ENCODE data around the gene NAPEPLD.
"Not testable (repeated sequence)": the region's sequence is repeated elsewhere in the genome, so short reads cannot be mapped to it uniquely, and the experiment has no call there.

NAPEPLD gene

DNA sequence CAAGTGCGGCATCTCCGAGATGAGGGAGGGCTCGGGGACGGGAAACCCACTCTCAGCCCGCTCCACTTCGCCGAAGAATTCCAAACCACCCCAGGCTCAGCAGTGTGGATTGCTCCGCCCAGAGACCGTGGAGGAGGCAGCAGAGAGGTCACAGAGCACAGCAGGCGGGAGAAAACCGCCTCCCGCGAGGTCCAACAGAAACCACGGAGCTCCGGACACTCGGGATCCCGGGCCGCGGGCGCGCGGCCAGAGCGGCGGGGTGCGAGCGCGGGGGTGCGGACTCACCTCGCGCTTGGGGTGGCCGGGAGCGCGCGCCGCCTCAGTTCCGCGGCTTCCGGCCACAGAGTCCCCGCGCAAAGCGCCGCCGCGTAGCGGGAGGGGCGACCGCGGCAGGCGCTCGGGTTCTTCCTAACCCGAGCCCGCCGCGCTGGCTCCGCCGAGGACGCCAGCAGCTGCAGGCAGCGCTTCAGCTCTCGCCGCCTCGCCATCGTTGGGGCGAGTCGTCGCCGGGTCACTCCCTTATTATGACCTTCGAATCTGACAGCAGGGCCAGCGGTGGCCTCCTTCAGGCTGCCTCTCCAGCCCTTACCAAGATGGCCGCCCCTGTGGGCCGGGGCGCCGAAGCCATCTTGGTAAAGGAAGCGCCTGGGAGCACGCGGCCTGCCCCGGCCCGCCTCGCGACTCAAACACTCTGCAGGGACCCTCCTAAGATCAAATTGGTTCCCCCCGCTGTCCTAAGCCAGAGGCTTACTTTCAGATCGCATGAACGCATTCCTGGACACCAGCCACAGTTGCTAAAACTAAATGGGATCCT lies at the start of gene NAPEPLD:
Gene NAPEPLD, minus strand, starts transcription at position 106 of the 814 bp plus-strand sequence. CDS start 20,323 bp downstream, outside the sequence.
- DNase-seq: peak; percentile 91 to 92

DNA sequence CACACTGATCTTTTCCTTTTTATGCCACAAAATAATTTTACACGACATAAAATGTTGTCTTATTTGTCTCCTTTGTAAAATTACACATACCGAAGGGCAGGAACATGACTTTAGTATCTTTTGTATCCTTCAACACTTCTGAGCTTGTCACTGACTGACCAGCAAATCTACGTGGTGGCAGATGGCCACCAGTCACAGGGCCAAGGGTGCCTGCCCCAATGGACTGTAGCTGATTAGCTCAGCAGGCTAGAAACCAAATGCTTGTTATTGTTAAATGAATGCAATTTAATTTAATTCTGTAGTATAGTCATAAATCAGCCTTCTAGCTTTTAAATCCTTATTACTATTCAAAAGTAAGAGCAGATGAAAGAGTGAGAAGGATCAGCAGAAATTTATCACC lies 49.2 kb upstream of the NAPEPLD start:
- DNase-seq: not testable (repeated sequence)

DNA sequence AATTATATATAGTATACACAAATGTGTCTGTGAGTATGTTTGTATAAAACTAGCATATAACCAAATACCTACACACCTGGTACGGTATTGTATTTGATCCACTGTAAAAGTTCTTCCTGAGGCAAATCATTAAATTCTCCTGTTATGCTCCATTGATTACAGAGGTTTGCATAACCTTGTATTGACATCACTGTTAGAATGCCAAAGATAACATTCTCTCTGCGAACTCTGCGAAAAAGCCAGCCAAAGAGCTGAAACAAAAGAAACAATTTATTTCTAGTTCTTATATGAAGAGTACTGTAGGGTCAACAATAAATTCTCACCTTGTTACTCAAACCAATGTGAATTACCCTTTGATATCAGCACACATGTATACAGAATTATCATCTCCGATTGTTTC lies 46.5 kb upstream of the NAPEPLD start:
- DNase-seq: not testable (repeated sequence)

DNA sequence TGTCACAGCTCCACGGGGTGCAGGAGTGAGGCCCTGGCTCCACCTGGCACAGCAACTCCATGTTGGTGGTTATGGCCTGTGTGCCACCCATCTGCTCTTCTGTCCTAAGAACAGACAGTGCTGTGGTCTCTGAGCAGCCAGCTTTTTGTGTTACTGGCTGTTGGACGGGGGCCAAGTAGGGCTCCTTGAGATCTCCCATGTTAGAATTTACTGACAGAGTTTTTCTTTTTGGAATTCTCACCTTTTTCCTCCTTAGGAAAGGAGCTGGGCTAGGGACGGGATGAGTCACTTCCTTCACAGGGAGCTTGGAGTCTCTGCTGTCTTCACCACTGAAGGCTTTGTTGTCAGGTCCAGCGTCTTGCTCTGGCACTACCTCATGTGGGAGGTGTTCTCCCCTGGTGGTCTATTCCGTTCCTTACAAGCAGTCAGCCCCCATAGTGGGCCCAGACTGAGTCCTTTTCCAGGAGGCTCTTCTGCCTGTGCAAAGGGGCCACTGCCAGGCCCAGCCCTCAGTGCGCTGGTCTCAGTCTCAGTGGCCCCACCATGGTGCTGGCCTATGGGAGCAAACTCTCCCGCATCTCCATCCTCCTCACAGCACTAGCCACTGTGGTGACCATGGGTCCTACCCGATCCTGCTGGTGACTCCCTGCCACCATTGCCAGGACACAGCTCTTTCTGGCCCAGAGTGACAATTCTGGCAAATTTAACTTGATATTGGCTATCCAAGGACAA lies 23.7 kb upstream of the NAPEPLD start:
- not testable (repeated sequence) for DNase-seq

DNA sequence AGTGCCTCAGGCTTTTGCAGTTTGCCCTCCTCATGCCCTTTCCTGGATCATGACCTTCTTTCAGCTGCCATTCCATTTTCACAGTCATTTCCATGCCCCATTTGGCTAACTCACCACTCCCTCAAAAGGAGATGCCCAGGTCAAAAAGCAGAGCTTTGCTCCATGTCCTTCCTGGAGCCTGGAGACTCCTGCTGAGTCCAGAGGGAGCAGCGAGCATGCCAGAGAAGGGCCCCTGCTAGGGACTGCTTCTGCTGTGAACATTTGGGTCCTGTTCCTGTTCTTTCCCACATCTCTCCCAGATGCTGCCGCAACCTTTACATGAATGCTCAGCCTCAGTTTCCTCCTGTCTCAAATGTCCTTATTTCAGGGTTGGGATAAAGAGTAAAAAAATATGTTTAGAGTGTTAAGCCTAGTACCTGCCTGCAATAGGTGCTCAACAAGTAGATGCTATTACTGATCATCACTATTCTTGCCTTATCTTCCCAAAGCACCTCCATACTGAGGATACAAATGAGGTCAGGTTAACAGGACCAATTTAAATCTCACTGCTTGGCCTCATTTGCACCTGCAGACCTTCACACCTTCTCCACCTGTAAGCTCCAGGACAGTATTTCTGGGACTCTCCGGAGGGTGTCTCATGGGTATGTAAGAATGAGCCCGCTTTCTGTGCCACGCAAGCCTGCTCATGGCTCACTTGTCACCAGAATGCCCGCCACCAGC lies 23.0 kb upstream of the NAPEPLD start:
- not testable (repeated sequence) for DNase-seq

DNA sequence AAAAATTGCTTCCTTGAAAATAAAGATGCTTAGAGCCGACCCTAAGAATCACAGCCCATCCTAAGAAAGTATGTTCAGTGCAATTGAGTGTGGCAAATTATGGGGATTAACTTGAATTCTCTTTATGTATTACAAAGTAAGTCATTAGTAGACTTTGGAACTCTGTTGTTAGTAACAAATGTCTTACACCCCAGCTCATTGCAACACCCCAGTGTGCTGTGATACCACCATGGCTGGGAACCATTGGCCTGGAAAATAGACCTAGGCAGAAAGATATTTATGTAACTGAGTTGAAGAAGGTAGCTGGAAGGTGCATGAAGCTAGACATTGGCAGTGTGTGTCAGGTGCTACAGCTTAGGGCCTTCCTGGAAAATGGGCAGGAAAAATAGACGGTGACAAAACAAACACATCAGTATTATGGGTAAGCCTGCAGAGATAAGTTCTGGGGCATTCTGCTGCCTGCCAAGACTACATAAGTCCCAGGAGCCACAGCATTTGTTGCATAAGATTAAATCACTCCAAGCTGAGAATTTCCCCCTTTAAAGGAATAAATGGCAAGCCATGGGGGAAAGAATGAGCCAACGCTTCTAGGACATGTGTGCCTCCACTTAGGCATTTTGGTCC lies 18.1 kb upstream of the NAPEPLD start:
- DNase-seq: not testable (repeated sequence)

DNA sequence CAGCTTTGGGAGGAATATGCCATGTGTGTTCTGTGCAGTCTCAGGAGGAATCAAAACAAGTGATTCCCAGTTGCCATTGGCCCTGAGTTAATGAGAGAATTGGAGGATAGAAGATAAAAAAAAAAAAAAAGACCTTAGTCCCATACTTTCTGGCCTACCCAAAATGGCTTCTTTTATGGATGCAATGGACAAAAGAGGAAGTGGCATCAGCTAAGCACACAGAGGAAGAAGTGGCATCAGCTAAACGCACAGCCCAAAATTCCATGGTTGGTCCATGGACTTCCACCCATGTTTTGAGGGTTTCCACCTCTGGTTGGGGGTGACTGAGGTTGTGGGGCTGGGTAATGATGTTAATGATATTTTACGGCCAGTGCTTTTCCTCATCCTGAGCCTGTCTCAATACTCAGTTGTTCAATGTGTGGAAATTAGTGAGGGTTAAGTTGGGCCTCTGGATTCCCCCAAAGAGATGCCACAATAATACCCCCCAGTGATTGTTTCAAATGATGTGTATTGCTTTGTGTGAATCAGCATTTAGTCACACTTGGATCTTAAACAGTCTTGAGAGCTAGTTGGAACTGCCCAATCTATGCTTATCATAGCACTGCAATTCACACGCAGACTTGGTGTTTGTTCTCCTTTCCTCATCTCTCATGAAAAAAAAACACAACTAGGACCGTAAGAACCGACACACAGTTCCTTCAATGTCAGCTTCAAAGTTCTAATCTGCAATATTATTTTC lies 14.4 kb upstream of the NAPEPLD start:
- not testable (repeated sequence) for DNase-seq

DNA sequence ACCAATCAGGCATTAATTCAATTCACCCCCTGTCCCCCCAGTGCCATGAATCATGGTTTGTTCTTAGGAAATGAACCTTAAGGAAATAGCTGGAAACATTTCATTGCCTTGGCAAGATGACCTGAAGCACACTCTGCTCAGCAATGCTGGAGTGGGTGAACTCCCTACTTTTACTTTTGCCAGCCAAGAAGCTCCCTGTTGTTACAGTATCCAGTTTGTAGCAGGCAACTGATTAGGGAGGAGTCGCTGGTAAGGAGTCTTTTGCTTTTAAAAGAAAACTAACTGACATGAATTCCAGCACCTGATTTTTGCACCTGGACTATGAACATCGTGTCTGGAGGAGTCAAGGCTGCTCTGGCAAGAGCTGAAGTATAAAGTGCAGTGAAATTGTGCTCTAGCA lies 13.7 kb upstream of the NAPEPLD start:
- not testable (repeated sequence) for DNase-seq

DNA sequence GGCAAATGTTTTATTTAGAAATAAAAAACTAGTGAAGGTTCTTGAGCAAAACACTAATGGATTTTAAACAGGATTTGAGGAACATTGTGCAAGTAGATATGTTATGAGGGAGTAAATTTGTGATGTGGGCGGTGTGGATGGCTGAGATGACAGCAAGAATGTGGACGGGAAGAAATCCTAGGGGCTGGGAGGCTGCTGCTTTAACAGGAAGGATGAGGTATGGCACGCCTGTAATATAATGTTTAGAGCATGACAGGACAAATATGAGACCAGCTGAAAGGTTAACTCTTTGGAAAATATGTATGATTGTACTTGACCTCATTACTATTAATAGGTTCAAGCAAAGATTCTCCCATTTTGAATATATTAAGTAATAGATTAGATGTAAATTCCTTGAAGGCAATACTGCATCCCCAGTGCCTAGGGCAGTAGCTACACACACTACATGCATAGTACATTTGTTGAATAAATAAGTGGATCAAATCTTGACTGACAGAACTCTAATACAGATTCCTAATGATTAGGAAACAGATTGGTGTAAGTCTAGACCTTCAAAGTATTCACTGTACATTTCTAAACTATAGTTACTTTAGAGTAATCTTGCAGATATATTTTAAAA lies 13.2 kb upstream of the NAPEPLD start:
- not testable (repeated sequence) for DNase-seq

DNA sequence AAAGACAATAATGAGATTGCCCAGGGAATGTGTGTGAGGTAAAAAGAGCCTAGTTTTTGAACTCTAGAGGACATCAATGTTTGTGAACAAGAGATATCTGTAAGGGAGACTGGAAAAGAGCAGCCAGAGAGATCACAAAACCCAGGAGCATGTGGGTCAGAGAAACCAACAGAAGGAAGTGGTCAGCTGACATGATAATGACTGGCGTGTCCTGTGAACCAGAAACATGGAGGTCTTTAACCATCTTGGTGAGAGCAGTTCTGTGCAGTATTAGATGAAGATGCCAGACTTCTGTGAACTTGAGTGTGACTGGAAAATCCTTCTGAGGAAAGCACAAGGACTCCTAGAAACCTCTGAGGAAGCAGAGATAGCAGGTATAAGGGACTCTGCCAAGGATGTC lies 10.2 kb upstream of the NAPEPLD start:
- not testable (repeated sequence) for DNase-seq

DNA sequence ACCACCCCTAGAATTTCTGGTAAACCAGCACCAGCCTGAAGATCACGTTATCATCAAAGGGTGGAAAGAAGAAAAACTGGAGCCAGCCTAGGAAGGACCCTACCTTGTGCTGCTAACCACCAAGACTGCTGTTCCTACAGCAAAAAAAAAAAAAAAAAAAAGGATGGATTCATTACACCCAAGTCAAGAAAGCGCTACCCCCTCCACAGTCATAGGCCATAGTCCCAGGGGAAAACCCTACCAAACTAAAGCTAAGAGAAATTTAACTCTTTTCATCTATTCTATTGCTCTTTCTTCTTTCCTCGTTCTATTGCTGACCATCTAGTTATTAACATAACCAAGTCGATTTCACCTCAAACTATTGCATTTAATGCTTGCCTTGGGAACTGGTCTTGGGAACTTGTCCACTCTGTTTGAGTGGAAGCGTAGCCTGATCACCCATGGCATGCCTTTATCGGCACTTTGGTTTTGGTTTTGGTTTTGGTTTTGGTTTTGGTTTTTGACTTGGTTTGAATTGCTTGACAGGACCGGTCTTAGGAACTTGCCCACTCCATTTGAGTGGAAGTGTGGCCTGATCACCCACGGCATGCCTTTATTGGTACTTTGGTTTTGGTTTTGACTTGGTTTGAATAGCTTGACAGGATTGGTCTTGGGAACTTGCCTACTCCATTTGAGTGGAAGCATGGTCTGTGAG lies 6.6 kb upstream of the NAPEPLD start:
- DNase-seq: not testable (repeated sequence)

DNA sequence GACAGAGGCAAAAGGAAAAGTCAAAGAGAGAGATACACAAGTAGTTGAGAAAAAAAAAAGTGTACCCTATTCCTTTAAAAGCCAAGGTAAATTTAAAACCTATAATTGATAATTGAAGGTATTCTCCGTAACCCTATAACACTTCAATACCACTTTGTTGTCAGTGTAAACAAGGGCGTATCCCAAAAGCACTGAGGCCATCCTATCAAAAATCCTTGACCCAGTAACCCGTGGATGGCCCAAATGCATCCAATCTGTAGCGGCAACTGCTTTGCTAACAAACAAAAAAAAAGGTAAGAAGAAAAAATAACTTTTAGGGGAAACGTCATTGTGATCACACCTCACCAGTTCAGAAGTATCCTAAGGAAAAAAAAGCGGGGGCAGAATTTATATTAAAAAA lies 5.1 kb upstream of the NAPEPLD start:
- no peak for DNase-seq

DNA sequence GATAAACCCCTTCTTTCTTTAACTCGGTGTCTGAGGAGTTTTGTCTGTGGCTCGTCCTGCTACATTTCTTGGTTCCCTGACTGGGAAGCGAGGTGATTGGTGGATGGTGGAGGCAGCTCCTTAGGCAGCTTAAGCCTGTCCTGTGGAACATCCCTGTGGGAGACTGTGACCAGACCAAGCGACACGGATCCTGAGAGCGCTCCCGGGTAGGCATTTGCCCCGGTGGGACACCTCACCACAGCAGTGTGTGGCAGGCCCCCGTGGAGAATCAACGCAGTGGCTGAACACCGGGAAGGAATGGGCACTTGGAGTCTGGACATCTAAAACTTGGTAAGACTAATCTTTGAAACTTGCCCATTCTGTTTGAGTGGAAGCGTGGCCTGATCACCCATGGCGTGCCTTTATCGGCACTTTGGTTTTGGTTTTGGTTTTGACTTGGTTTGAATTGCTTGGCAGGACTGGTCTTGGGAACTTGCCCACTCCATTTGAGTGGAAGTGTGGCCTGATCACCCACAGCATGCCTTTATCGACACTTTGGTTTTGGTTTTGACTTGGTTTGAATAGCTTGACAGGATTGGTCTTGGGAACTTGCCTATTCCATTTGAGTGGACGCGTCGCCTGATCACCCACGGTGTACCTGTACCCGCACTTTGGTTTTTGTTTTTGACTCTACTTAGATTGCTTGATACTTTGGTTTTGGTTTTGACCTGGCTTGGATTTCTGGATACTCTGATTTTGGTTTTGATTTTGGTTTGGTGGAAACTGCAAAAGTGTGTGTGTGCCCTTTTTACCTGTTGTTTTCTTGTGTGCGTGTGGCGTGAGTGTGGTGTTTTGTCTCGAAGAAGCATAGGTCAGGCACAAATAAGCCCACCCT lies 4.1 kb upstream of the NAPEPLD start:
- DNase-seq: peak in 1 of 2 donors; percentile 24

DNA sequence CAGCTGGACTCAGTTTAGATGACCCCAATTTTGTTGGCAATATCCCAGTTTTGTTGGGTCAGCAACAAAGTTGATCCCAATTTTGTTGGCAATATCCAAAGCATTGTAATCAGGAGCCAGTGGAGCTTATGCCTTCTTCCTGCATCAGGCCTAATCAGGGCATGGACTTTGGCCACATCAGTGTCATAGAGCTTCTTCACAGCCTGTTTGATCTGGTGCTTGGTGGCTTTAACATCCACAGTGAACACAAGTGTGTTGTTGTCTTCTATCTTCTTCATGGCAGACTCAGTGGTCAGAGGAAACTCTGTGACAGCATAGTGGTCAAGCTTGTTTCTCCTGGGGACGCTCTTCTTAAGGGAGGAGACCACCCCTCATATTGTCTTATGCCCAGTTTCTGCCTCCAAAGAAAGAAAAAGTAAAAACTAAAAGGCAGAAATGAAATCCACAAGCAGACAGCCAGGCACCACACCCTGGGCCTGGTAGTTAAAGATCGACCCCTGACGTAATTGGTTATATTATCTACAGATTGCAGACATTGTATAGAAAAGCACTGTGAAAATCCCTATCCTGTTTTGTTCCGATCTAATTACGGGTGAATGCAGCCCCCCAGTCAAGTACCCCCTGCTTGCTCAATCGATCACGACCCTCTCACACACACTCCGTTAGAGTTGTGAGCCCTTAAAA lies 3.2 kb upstream of the NAPEPLD start:
- DNase-seq: not testable (repeated sequence)

DNA sequence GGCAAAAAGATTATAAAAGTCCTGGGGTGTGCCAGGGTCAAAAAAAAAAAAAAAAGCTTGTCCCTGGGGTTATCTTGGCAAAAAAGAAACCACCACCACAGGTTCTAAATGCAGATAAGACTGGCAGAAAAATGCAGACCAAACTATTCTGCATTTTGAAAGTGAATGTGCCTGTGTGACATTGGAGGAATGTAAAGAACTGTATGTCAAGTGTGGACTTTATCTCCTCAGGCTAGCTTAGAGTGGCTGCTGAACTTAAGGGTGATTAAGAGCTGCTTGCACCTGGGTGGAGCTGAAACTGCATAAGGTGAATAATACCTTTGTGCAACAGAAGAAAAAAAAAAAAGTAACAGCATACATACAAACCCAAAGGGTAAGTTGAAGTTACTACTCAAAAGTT lies 1.3 kb upstream of the NAPEPLD start:
- DNase-seq: no peak

DNA sequence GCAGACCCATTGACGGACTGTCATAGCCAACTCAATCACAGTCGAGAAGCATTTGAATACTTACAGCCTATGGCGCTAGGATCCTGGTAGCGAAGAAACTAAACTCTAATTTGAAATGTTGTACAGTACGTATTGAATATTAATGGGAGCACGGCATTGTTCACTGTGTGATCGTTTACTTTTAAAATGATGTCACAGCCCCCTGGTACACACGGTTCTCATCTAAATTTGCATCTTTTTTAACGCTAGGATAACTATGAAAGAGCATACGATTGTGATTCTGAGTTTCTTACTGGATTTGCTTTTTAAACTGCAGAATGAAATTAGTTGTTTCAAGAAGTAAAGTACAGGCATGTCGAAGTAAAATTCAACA lies 895 bp upstream of the NAPEPLD start:
- DNase-seq: no peak

DNA sequence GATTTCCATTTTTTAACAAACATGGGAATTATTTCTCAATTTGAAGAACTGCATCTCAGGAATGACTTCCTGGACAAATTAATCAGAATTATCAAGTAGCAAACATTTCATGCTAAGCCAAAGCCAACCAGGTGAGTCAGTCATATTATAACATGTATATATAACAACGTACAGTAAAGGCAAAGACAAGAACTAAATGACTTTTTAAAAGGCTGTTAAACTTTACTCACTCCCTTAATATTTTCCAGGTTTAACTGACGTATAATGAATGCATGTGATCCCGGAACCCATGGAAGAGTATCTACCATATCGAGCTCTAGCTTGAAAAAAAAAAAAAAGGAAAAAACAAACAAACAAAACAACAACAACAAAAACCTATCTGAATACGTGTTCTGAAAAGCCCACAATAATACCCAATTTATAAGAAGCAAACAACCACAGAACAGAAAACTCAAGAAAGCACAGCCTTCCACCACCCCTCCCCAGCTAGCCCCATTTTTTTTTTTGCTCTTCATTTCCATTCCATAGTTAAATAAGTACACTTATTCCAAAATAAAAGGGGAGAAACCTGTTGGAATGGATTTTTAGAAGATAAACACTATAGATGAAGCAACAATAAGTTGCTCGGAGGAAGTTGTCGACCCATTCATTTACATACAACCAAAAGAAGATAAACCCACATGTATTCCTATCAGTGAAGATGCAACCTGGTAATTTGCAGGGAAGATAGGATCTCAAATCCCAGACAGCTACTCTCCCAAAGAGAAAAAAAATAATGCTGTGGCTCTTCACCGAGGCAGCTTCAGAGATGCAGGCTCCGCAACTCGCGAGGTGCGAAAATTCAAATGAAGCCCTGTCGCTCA lies 537 bp downstream of the NAPEPLD start:
- DNase-seq: no peak

DNA sequence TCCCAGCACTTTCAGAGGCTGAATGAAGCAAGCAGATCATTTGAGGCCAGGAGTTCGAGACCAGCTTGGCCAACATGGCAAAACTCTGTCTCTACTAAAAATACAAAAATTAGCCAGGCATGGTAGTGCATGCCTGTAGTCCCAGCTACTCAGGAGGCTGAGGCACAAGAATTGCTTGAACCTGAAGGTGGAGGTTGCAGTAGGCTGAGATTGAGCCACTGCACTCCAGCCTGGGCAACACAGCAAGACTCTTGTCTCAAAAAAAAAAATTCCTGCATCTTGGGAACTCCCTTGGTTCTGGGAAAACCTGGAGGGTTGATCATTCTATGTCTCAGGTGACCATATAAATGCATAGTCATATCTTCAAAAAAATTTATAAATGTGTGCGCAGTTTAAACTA lies 4.1 kb downstream of the NAPEPLD start:
- not testable (repeated sequence) for DNase-seq
